ENCODE data around the gene LYST. TPM values are rescaled to one million over a fixed set of nuclear protein-coding genes. Genes with fewer than 3 reads are reported as not detected.

Gene LYST
- total and polyA plus RNA-seq, 8 donors = 1.7 to 95.6 (median 17.9) TPM

DNA sequence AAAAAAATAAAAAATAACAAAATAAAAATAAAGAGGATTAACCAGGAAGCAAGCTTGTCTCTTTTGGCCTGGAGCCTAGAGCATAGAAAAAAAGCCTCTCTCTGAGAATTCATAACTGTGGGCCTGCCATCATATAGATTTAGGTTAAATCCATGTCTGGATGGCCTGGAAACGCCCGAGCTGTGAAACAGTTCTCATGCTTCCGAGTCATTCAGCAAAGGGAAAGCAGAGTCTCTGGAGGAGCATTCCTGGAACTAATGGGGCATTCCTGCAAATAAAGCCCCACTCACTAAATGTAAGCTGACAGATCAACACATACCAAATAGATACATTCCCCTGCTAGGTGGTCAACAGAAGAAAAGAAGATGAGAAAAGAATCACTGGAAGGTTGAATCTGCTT lies 141.3 kb downstream of the LYST start:
- peaks cover 12 to 95% (median 87%) of the 10 kb centered on the region in 4 donors for H3K36me3 ChIP-seq
- intact Hi-C loops (cut with DNase I; ENCODE audit: low total_unique reads) = no loop called here
- 75 to 81% (median 77%) methylated on average over 3 of the region's 3 CpGs for WGBS, 5 donors
- no peaks in the 10 kb centered on the region for H3K4me1 ChIP-seq
- no peak overlapping the region for H3K27ac ChIP-seq
- DNase-seq = peak in 1 of 2 donors; percentile 30
- TF ChIP-seq POLR2AphosphoS5 (IDR thresholded peaks at IDR 0.05) = no peak
- no peak for TF ChIP-seq POLR2A (IDR thresholded peaks at IDR 0.05)
- no peak for TF ChIP-seq EP300 (IDR thresholded peaks at IDR 0.05)
- TF ChIP-seq, protein P1, sequence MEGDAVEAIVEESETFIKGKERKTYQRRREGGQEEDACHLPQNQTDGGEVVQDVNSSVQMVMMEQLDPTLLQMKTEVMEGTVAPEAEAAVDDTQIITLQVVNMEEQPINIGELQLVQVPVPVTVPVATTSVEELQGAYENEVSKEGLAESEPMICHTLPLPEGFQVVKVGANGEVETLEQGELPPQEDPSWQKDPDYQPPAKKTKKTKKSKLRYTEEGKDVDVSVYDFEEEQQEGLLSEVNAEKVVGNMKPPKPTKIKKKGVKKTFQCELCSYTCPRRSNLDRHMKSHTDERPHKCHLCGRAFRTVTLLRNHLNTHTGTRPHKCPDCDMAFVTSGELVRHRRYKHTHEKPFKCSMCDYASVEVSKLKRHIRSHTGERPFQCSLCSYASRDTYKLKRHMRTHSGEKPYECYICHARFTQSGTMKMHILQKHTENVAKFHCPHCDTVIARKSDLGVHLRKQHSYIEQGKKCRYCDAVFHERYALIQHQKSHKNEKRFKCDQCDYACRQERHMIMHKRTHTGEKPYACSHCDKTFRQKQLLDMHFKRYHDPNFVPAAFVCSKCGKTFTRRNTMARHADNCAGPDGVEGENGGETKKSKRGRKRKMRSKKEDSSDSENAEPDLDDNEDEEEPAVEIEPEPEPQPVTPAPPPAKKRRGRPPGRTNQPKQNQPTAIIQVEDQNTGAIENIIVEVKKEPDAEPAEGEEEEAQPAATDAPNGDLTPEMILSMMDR (IDR thresholded peaks at IDR 0.05) = no peak
- no peaks in the 10 kb centered on the region for H3K9me3 ChIP-seq
- no peak overlapping the region for H3K4me3 ChIP-seq
- H3K27me3 ChIP-seq = no peaks in the 10 kb centered on the region

DNA sequence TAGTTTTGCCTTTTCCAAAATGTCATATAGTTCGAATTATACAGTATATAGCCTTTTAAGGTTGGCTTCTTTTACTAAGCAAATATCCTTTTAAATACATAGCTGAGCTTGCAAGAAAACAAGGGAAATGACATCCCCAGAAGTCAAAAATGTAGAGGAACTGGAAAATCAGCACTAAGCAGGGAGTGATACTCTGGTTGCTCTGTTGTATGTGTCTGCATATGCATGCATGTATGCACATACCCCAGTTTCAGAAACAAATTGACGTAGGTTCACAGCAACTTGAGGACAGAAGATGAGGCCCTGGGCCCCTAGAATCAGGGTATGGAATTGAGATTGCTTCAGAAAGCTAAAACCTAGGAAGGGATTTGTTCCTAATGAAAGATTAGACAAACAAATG lies 142.0 kb downstream of the LYST start:
- Histone ChIP-seq H3K27me3 (no peaks in the 10 kb centered on the region), H3K27ac (no peak overlapping the region), H3K4me3 (no peak overlapping the region), H3K4me1 (no peaks in the 10 kb centered on the region), H3K9me3 (no peaks in the 10 kb centered on the region), H3K36me3 (peaks cover 12 to 95% (median 88%) of the 10 kb centered on the region in 4 donors)
- WGBS, 5 donors = 87 to 98% (median 93%) methylated on average over 2 of the region's 2 CpGs
- DNase-seq = peak in 1 of 2 donors; percentile 11
- intact Hi-C loops (cut with DNase I; ENCODE audit: low total_unique reads) = no loop called here
- TF ChIP-seq, protein P1 (IDR thresholded peaks at IDR 0.05) = no peak
- TF ChIP-seq POLR2AphosphoS5 (IDR thresholded peaks at IDR 0.05) (no peak), EP300 (IDR thresholded peaks at IDR 0.05) (no peak), POLR2A (IDR thresholded peaks at IDR 0.05) (no peak)

DNA sequence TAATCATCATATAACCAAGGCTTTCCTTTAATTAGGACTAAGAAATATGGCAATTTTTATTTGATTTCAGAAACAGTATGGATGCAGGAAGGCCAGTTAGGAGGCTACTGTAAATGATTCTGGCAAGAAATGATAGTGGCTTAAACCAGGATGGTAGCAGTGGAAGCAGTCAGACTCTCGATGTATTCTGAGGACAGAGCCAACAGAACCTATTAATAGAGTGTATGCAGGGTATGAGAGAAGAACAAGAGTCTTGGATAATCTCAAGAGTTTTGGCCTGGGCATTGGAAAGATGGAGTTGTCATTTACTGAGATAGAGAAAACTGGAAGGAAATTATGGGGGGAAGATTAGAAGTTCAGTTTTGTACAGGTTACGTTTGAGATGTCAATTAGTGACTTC lies 143.8 kb downstream of the LYST start:
- TF ChIP-seq POLR2A (IDR thresholded peaks at IDR 0.05) (no peak), EP300 (IDR thresholded peaks at IDR 0.05) (no peak), POLR2AphosphoS5 (IDR thresholded peaks at IDR 0.05) (no peak)
- TF ChIP-seq, protein P1 (IDR thresholded peaks at IDR 0.05) = no peak
- H3K27me3 ChIP-seq = no peaks in the 10 kb centered on the region
- H3K9me3 ChIP-seq = no peaks in the 10 kb centered on the region
- WGBS, 5 donors = 92 to 100% (median 98%) methylated on average over 2 of the region's 2 CpGs
- no peak for DNase-seq
- no peak overlapping the region for H3K27ac ChIP-seq
- no peaks in the 10 kb centered on the region for H3K4me1 ChIP-seq
- intact Hi-C loops (cut with DNase I; ENCODE audit: low total_unique reads) = no loop called here
- H3K4me3 ChIP-seq = no peak overlapping the region
- H3K36me3 ChIP-seq = peaks cover 12 to 95% (median 87%) of the 10 kb centered on the region in 4 donors

DNA sequence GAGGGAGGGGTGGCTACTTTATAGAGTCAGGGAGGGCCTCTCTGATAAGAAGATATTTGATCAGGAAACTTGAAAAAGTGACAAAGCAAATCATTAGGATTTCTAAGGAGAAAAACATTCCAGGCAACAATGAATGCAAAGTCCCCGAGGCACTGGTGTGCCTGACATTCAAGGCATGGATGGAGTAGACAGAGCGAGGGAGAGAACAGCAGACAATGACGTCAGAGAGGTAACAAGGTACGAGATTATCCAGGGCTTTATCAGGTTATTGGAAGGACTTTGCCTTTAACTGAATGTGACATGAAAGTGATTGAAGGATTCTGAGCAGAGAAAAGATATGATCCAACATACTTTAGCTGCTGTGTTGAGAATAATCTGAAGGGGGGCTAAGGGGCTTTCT lies 144.7 kb downstream of the LYST start:
- Histone ChIP-seq H3K9me3 (no peaks in the 10 kb centered on the region), H3K36me3 (peaks cover 12 to 95% (median 88%) of the 10 kb centered on the region in 4 donors), H3K27ac (no peak overlapping the region), H3K4me3 (no peak overlapping the region), H3K4me1 (no peaks in the 10 kb centered on the region), H3K27me3 (no peaks in the 10 kb centered on the region)
- TF ChIP-seq, protein P1 (IDR thresholded peaks at IDR 0.05) = no peak
- TF ChIP-seq POLR2AphosphoS5 (IDR thresholded peaks at IDR 0.05) = no peak
- no peak for TF ChIP-seq EP300 (IDR thresholded peaks at IDR 0.05)
- no peak for TF ChIP-seq POLR2A (IDR thresholded peaks at IDR 0.05)
- 64 to 78% (median 71%) methylated on average over 4 of the region's 4 CpGs for WGBS, 5 donors
- DNase-seq = no peak
- intact Hi-C loops (cut with DNase I; ENCODE audit: low total_unique reads) = no loop called here

Measured in stomach (tissue), 9 donors.